ENCODE measurements around the gene AMFR. TPM values are rescaled to one million over a fixed set of nuclear protein-coding genes. Genes with fewer than 3 reads are reported as not detected.

AMFR gene
- total and polyA plus RNA-seq, 2 of the 13 experiments (the other 11 are each of a cell fraction or from before 2014, with no cell fraction given), result 52.9 to 108 TPM

DNA sequence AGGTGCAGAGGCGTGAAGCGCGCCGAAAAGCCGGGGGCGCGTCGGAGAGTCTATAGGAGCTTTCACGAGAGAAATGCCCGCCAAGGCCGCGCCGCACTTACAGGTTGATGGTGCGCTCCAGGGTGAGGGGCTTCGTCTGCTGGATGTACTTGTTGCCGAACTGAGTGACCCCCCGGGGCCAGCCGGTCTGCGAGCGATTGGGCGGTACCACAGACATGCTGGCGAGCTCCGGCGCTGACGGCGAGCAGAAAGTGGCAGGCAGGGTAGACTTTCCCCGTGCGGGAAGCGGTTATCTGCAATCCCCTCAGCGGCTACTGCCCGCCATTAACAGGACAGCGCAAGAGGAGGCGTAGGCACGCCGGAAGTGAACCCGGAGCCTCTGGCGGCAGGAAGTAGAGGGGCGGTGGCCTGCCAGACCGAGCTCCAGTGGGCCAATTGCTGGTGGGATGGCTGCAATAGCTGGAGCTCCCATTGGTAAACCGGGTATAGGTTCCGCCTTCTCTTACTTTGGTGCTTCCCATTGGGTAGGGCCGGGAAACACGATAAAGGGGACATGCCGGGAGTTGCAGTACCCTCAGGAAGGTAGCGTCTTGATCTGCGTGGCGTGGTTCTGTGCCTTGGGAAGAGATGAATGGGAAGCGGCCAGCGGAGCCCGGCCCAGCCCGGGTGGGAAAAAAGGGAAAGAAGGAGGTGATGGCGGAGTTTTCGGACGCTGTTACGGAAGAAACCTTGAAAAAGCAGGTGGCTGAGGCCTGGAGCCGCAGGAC is 25.8 kb upstream of the AMFR start, which contains the start of the genes NUDT21 and OGFOD1 (continued):
- TF ChIP-seq, protein P1, sequence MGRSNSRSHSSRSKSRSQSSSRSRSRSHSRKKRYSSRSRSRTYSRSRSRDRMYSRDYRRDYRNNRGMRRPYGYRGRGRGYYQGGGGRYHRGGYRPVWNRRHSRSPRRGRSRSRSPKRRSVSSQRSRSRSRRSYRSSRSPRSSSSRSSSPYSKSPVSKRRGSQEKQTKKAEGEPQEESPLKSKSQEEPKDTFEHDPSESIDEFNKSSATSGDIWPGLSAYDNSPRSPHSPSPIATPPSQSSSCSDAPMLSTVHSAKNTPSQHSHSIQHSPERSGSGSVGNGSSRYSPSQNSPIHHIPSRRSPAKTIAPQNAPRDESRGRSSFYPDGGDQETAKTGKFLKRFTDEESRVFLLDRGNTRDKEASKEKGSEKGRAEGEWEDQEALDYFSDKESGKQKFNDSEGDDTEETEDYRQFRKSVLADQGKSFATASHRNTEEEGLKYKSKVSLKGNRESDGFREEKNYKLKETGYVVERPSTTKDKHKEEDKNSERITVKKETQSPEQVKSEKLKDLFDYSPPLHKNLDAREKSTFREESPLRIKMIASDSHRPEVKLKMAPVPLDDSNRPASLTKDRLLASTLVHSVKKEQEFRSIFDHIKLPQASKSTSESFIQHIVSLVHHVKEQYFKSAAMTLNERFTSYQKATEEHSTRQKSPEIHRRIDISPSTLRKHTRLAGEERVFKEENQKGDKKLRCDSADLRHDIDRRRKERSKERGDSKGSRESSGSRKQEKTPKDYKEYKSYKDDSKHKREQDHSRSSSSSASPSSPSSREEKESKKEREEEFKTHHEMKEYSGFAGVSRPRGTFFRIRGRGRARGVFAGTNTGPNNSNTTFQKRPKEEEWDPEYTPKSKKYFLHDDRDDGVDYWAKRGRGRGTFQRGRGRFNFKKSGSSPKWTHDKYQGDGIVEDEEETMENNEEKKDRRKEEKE (IDR thresholded peaks at IDR 0.05), result no peak
- peak; percentile 89 for TF ChIP-seq TAF1 (CRISPR knock-in tag; IDR thresholded peaks at IDR 0.05)
- TF ChIP-seq, protein P2, sequence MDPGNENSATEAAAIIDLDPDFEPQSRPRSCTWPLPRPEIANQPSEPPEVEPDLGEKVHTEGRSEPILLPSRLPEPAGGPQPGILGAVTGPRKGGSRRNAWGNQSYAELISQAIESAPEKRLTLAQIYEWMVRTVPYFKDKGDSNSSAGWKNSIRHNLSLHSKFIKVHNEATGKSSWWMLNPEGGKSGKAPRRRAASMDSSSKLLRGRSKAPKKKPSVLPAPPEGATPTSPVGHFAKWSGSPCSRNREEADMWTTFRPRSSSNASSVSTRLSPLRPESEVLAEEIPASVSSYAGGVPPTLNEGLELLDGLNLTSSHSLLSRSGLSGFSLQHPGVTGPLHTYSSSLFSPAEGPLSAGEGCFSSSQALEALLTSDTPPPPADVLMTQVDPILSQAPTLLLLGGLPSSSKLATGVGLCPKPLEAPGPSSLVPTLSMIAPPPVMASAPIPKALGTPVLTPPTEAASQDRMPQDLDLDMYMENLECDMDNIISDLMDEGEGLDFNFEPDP (CRISPR knock-in tag; conservative IDR thresholded peaks at IDR 0.05), result no peak
- TF ChIP-seq, protein P3, sequence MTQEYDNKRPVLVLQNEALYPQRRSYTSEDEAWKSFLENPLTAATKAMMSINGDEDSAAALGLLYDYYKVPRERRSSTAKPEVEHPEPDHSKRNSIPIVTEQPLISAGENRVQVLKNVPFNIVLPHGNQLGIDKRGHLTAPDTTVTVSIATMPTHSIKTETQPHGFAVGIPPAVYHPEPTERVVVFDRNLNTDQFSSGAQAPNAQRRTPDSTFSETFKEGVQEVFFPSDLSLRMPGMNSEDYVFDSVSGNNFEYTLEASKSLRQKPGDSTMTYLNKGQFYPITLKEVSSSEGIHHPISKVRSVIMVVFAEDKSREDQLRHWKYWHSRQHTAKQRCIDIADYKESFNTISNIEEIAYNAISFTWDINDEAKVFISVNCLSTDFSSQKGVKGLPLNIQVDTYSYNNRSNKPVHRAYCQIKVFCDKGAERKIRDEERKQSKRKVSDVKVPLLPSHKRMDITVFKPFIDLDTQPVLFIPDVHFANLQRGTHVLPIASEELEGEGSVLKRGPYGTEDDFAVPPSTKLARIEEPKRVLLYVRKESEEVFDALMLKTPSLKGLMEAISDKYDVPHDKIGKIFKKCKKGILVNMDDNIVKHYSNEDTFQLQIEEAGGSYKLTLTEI (CRISPR knock-in tag; conservative IDR thresholded peaks at IDR 0.05), result no peak
- no peak for TF ChIP-seq ZNF549 (CRISPR knock-in tag; IDR thresholded peaks at IDR 0.05)
- TF ChIP-seq, protein P4, sequence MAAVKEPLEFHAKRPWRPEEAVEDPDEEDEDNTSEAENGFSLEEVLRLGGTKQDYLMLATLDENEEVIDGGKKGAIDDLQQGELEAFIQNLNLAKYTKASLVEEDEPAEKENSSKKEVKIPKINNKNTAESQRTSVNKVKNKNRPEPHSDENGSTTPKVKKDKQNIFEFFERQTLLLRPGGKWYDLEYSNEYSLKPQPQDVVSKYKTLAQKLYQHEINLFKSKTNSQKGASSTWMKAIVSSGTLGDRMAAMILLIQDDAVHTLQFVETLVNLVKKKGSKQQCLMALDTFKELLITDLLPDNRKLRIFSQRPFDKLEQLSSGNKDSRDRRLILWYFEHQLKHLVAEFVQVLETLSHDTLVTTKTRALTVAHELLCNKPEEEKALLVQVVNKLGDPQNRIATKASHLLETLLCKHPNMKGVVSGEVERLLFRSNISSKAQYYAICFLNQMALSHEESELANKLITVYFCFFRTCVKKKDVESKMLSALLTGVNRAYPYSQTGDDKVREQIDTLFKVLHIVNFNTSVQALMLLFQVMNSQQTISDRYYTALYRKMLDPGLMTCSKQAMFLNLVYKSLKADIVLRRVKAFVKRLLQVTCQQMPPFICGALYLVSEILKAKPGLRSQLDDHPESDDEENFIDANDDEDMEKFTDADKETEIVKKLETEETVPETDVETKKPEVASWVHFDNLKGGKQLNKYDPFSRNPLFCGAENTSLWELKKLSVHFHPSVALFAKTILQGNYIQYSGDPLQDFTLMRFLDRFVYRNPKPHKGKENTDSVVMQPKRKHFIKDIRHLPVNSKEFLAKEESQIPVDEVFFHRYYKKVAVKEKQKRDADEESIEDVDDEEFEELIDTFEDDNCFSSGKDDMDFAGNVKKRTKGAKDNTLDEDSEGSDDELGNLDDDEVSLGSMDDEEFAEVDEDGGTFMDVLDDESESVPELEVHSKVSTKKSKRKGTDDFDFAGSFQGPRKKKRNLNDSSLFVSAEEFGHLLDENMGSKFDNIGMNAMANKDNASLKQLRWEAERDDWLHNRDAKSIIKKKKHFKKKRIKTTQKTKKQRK (IDR thresholded peaks at IDR 0.05; ENCODE audit: low read length), result peak; percentile 71
- TF ChIP-seq CENPT (CRISPR knock-in tag; IDR thresholded peaks at IDR 0.05; ENCODE audit: low read depth), result no peak
- TF ChIP-seq, protein P5, sequence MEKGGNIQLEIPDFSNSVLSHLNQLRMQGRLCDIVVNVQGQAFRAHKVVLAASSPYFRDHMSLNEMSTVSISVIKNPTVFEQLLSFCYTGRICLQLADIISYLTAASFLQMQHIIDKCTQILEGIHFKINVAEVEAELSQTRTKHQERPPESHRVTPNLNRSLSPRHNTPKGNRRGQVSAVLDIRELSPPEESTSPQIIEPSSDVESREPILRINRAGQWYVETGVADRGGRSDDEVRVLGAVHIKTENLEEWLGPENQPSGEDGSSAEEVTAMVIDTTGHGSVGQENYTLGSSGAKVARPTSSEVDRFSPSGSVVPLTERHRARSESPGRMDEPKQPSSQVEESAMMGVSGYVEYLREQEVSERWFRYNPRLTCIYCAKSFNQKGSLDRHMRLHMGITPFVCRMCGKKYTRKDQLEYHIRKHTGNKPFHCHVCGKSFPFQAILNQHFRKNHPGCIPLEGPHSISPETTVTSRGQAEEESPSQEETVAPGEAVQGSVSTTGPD (CRISPR knock-in tag; IDR thresholded peaks at IDR 0.05), result no peak; the same call in 1 of the 2 replicates
- TF ChIP-seq RFX1 (IDR thresholded peaks at IDR 0.05), result no peak
- TF ChIP-seq, protein P6, sequence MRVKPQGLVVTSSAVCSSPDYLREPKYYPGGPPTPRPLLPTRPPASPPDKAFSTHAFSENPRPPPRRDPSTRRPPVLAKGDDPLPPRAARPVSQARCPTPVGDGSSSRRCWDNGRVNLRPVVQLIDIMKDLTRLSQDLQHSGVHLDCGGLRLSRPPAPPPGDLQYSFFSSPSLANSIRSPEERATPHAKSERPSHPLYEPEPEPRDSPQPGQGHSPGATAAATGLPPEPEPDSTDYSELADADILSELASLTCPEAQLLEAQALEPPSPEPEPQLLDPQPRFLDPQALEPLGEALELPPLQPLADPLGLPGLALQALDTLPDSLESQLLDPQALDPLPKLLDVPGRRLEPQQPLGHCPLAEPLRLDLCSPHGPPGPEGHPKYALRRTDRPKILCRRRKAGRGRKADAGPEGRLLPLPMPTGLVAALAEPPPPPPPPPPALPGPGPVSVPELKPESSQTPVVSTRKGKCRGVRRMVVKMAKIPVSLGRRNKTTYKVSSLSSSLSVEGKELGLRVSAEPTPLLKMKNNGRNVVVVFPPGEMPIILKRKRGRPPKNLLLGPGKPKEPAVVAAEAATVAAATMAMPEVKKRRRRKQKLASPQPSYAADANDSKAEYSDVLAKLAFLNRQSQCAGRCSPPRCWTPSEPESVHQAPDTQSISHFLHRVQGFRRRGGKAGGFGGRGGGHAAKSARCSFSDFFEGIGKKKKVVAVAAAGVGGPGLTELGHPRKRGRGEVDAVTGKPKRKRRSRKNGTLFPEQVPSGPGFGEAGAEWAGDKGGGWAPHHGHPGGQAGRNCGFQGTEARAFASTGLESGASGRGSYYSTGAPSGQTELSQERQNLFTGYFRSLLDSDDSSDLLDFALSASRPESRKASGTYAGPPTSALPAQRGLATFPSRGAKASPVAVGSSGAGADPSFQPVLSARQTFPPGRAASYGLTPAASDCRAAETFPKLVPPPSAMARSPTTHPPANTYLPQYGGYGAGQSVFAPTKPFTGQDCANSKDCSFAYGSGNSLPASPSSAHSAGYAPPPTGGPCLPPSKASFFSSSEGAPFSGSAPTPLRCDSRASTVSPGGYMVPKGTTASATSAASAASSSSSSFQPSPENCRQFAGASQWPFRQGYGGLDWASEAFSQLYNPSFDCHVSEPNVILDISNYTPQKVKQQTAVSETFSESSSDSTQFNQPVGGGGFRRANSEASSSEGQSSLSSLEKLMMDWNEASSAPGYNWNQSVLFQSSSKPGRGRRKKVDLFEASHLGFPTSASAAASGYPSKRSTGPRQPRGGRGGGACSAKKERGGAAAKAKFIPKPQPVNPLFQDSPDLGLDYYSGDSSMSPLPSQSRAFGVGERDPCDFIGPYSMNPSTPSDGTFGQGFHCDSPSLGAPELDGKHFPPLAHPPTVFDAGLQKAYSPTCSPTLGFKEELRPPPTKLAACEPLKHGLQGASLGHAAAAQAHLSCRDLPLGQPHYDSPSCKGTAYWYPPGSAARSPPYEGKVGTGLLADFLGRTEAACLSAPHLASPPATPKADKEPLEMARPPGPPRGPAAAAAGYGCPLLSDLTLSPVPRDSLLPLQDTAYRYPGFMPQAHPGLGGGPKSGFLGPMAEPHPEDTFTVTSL (CRISPR knock-in tag; IDR thresholded peaks at IDR 0.05; ENCODE audit: borderline replicate concordance), result 0 out of 2 replicates have a peak, but pooled peaks have one; percentile 35
